Renal cortical epithelial cell (primary cell): ENCODE results near the gene VAMP5. TPM values are rescaled to one million over a fixed set of nuclear protein-coding genes. Genes with fewer than 3 reads are reported as not detected.
"Not testable (repeated sequence)": the region's sequence is repeated elsewhere in the genome, so short reads cannot be mapped to it uniquely, and the experiment has no call there.

Source experiments
- DNase-seq: peaks from one replicate; pipeline ENCODE4 v3.0.0-alpha.2; 2011; ENCODE audit warnings: low read depth
- total RNA-seq: library from RNA; depleted of rRNA; stranded (reverse); fragments of >200 nt; gene quantifications from 2 replicates; pipeline ENCODE4 v1.2.3, GENCODE V29; 2014

VAMP5 gene
- total RNA-seq, 1 donor from 2014 or later = 1.6 TPM

DNA sequence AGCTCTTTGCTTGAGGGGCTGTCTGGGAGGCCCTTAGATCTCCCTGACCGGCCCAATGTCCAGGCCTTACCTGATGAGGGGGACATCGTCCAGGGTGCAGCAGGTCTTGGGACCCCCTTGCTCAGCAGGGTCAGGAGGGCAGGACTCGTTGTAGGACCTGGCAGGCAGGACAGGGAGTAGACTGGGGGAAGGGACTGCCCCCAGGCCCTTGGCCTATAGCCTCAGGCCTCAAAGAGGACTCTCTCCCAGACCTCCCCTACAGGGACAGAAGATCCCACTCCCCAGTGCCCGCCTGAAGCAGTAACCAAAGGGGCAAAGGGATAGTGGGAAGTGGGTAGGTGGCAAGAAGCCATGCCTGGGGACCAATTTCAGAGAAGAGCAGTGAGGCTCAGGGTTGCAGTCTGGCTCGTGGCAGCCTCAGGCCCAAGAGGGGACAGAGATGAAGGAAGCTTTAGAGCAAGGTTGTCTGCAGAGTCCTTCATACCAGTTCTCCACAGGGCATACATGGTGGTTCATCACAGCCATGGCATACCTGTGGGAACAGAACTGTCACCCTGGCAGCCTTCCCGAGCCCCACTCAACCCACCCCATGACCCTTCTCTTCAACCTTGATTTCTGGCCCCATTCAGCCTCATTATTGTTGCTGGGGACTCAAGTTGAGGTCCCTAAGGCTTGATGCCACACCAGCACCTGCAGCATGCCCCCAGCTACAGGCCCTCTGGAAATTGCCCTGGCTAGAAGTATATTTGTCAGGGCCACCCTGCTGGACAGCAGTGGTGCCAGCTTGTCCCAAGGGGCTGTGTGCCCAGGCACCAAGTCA is 16.9 kb downstream of the VAMP5 start:
- no peak for DNase-seq

DNA sequence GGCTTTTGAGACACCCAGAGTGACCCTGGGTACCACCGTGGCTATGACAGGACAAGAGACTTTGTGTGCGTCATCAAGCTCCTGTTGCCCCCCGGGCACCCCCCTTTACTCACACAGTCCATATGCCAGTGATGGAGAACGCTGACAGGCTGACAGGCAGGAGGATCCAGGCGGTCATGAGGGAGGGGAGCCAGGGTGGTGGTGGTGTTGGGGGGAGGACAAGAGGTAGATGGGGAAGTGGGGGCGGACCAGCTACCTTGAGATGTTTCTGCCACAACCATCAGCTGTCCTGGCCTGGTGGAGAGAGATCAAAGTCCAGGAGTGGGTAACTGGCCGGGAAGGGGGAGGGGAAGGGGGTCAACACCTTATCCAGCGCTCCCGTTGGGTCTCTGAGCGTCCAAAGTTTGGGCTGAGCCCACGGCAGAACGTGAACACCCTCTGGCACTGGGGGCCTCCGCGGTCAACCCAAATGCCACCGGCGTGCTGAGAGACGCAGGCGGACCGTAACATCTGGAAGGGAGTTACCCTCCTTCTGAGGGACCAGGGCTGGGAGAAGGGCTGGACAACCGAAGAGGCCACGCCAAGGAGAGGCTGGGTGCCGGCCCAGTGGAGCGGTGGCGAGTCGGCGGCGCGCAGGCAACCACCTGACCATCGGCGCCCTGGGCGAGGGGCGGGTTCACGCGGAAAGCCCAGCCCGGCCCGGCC is 17.7 kb downstream of the VAMP5 start:
- no peak for DNase-seq

DNA sequence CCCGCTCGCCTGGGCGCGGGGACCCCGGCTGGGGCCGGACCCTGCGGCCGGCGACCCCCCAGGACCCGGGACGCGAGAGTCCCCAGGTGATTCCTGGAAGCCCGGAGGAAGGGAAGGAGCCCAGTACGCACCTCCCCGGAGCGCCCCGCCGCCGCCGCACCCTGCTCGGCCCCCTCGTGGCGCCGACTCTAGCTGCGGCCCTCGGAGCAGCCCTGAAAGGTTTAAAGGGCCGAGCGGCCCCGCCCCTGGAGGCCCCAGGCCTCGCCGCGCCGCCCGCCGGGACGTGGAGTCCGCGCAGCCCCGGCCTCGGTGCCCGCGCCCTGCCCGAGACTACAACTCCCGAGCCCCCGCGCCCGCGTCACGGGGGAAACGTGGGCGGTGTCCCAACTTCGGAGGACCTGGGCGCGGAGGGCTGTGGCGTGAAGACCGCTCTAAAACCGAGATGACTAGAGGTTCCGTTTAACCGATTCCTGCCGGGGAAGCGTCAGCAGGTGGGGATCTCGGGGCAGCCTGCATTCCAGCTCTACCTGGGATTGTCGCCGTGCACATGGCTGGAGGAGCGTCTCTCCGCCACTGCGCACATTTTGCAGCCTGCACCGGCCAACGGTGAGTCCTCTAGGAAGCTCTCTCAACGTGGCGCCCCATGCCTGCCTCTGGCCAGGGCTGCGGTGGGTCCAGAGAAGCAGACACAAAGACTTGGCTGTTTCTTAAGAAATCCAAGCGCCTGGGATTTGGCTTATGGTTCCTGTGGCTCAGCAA is 18.4 kb downstream of the VAMP5 start, which contains the start of gene TMEM150A:
Gene TMEM150A (minus strand): TSS at position 223 of the 759 bp plus-strand sequence. CDS start 750 bp downstream, outside the sequence.
- DNase-seq = peak; percentile 71

DNA sequence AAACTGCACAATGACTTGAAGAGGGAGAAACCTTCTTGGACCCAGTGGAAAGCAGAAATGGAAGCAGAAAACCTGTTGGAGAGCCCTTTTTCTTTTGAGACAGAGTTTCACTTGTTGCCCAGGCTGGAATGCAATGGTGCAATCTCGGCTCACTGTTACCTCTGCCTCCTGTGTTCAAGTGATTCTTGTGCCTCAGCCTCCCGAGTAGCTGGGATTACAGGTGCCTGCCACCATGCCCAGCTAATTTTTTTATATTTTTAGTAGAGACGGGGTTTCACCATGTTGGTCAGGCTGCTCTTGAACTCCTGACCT is 19.9 kb downstream of the VAMP5 start:
- not testable (repeated sequence) for DNase-seq

DNA sequence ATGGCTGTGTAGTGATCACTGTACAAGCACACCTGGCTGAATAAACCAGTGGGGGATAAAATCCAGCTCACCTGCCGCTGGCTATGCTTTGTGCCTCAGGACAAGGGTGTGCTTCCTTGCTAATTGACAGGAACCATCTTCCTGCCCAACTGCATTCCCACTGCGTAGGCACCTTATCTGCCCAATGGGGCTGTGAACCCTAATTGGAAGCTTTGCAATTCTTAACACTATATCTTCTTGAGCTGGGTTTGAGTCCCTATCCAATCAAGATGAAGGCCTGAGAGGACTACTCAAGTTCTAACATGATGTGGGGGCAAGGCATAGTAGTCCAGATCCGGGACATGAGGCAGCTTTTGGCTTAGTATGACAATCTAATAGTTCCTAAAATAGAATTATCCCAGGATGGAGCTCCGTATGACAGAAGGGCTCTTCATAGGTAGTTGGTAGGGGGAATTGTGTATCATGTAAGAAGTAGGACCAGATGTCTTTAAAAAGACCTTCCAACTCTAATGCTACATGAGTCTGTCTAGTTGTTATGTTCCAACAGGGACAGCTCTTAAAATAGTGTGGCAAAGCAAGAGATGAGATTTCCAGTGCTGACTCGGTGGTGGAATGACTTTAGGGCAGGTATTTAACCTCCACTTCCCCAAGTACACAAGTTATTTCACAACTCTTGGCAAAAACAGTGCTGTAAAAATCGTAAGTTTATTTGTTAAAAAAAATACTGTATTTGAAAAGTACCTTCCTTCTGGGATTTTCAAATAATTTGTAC is 20.5 kb downstream of the VAMP5 start:
- peak; percentile 62 for DNase-seq

DNA sequence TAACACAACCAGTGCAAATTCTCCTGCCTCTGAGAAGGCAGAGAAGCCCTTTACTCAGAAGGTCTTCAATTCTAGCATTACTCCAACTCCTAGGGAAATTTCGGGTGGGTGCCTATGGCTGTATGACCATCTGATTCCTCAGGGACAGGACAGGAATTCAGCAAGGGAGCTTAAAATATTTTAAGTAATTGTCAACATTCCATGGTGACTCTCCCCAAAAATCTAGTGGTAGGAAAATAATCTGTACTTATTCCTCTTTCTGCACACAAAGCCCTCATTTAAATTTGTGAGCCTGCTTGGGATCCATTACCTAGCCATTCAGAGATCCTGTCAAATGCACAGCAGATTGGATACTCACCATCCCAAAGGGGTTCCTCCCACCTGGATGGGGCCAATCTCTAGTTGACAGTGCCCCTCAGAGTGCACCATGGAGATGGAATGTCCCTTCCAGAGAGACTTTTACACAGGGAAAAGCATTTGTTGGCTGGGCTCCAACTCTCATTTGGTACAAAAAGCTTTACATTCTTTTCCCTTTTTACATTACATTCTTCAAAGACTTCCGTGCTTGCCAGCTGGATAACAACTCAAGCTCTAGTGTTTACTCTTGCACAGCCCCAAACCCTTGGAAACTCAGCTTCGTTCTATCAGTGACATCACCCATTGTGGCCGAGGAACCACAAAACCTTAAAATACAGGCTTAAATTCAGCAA is 21.3 kb downstream of the VAMP5 start:
- DNase-seq = peak; percentile 27

DNA sequence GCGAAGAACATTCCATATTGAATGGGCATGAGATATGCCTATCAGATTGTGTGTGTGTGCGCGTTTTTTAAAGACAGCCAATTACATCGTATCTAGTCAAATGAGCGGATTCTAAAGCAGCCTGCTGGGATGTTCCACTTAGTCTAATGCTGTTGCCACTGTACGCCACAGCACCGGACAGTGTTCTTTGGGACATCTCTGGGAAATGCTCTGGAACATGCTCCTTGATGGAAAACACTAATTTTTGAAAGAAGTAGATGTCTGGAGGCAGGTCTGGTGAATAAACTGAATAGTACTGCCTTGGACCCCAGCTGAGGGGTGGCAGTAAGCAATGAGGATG is 21.9 kb downstream of the VAMP5 start:
- no peak for DNase-seq

DNA sequence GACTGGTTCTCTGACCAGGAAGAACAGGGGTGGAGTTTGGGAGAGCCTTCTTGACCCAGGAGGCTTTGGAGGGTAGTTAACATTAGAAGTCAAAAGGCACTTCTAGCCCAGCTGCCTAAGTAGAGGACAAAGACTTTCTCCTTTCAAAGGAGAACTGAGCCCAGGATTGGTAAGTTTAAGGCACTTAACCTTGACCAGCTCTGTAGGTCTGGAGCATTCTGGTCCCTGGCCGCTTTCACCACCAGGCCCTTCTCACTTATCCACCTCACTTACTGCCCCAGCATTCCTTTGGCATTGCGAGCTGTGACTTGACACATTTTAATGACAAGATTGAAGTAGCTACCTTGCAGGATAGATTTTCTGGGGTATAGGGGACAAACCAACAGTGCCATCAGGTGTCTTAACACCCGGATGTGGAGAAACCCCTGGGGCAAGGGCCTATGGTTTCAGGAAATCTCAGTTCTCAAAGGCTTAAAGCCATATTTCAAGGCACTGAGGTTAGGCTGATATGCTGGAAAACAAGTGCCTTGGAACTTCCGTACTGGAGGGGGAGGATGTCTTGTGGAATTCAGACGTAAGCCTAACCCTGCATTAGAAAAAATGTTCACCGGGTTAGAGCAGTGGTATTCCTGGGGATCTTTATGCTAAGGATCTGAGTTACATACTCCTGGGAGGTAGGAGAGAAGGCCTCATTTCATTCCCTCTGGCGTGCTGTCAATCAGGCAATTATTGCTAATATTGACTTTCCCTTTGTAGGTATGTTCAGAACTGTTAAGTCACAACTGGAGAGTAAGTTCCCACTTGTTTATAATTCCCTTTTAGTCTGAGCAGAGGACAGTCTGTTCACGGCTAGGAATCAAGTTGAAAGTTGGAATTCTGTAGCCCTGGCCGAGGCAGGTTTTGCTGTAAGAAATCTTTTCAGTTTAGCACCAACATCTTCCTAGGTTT is 23.3 kb downstream of the VAMP5 start:
- peak; percentile 38 for DNase-seq

DNA sequence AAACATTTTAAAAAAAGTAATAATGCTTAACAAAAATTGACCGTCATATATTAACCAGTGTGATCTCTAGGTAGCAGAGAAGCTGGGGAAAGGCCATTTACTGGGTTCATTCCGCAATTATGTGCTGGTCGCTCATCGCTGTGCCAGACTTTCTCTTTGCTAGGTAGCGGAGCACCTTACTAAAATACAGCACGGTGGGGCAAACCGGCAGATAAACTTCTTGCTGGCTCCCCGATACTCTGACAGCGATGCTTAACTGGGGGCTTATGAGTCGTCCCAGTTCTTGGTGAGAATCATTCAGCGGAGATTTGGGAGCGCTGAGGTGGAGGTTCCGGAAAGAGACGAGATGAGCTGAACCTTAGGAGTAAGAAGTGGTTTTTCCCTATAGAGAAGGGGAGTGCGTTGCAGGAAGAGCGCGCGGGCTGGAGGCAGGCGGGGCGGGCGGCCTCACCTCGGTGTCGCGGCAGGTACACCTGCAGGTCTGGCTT is 27.0 kb downstream of the VAMP5 start:
- DNase-seq = no peak

DNA sequence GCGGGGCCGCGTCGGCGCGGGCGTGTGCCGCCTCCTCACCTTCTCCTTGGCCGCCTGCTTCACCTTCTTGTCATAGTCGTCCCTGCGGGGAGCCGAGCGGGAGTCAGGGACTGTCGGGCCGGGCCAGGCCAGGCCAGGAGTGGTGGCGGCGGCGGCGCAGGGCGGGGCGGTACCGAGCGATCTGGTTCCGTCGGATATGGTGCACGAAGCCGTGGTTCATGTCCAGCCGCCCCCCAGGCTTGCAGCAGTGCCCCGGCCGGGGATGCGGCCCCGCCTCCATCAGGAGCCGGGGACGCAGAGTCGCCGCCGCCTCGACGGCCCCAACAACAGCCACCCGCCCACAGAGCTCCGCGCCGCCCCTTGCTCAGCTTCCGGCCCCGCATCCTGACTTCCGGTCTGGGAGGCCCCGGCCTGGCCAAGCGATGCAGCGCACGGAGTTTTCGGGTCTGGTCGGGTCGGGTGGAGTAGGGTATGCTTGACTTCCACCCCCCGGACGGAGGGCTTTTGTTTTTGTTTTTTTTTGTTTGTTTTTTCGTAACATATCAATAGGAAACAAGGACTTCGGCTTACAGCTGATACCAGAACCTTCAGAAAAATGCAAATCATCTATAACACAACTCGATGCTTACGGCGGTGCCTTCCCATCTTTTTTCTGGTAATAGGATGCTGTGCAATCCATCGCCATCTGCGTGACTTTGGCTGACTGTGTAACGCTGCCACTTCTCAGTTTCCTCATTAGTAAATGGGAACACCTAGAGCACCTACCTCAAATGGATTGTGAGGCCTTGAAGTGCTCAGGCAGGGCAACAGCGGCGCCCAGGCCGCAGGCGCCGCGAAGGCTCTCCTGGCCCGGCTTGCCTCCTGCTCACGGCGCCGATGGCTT is 27.7 kb downstream of the VAMP5 start, which contains the start of gene C2orf68:
Gene C2orf68 (minus strand): TSS at position 362 of the 883 bp plus-strand sequence. CDS start 82 bp downstream, at position 280.
- DNase-seq = peak; percentile 60

DNA sequence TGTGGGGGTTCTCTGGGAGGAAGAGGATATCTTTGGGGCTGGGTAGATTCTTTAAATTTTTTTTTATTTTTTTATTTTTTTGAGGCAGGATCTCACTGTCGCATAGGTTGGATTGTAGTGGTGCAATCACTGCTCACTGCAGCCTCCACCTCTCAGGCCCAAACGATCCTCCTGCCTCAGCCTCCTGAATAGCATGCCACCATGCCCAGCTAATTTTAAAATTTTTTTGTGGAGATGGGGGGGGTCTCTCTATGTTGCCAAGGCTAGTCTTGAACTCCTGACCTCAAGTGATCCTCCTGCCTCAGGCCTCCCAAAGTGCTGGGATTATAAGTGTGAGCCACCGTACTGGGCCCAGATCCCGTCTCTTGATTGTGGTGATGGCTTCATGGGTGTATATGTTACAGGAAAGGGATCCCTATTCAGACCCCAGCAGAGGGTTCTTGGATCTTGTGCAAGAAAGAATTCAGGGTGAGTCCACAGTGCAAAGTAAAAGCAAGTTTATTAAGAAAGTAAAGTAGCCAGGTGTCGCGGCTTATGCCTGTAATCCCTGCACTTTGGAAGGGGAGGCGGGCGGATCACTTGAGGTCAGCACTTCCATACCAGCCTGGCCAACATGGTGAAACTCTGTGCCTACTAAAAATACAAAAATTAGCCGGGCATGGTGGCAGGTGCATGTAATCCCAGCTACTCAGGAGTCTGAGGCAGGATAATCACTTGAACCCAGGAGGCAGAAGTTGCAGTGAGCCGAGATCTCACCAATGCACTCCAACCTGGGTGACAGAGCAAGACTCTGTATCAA is 29.7 kb downstream of the VAMP5 start:
- DNase-seq = no peak

DNA sequence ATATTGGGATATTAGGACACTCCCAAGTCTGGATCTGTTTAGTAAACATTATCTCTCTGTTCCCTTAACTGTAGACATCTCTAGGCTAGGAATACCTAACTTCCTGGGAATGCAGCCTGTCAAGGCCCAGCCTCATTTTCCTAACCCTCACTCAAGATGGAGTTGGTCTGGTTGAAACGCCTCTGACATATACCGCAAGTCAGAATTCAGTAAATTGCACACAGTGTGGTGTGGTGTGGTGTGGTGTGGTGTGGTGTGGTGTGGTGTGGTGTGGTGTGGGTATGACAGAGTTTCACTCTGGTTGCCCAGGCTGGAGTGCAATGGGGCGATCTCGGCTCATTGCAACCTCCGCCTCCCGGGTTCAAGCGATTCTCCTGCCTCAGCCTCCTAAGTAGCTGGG is 30.5 kb downstream of the VAMP5 start:
- not testable (repeated sequence) for DNase-seq

DNA sequence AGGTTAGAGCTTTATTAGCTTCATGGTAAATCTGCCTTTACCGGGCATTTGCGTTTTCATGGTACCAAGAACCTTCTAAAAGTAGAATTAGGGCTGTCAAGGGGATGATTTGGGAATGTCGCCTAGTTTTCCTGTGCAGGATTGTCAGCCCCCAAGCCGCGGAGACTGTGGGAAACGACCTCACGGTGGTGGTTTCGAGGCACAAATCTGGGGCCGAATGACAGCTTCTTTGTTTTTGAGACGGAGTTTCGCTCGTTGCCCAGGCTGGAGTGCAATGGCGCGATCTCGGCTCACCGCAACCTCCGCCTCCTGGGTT is 31.1 kb downstream of the VAMP5 start:
- DNase-seq = no peak

DNA sequence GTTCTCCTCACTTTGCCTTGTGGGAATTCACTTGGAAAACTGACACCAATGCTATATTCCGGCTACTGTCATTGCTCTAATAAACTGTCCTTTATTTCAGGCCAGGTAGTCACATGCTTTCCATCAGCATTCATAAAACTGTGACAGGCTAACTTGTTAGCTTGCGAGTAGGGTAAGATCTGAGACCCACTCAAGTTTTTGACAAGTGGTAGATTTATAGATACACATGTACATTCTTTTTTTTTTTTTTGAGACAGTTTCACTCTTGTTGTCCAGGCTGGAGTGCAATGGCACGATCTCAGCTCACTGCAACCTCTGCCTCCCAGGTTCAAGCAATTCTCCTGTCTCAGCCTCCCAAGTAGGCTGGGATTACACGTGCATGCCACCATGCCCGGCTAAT is 33.5 kb downstream of the VAMP5 start:
- not testable (repeated sequence) for DNase-seq

DNA sequence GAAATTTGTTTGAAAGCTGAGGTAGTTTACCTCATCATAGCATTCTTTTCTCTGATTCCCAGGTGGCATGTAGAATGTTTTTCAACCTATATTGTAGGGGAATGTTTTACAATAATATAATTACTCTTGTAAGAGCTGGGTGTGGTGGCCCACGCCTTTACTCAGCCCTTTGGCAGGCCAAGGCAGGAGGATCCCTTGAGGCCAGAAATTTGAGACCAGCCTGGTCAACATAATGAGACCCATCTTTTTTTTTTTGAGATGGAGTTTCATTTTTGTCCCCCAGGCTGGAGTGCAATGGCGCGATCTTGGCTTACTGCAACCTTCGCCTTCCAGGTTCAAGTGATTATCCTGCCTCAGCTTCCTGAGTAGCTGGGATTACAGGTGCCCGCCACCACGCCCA is 35.4 kb downstream of the VAMP5 start:
- DNase-seq = no peak

DNA sequence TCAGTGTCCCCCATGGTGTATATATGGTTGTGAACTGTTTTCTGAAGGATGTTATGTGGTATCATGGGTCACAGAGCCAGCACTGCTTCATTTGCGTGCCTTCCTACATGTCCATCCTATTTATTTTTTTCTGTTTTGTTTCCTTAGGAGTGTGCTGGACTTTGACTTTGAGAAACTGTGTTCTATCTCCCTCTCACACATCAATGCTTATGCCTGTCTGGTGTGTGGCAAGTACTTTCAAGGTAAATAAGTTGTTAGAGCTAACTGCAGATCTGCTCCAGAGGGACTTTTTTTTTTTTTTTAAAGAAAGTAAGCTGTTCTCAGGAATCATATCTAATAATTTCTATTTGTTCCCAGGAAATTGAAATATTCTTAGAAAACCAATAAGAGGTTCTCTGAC is 37.1 kb downstream of the VAMP5 start:
- DNase-seq = no peak

DNA sequence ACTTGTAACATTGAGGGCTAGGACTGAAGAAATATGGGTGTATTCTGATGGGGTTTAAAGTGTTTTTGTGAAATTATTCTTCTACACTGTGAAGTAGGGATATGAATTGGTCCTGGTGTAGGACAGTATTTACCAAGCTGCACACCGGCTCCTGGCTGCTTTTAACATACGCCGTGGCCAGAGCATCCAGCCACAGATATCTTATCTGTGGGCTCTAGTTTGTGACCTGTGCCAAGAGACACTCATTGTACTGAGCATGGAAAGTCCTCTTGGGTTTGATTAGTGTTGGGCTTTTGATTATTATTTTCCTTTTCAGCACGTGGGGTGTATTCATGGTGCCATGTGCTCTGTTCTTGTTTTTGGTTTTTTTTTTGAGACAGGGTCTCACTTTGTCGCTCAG is 39.8 kb downstream of the VAMP5 start:
- no peak for DNase-seq

DNA sequence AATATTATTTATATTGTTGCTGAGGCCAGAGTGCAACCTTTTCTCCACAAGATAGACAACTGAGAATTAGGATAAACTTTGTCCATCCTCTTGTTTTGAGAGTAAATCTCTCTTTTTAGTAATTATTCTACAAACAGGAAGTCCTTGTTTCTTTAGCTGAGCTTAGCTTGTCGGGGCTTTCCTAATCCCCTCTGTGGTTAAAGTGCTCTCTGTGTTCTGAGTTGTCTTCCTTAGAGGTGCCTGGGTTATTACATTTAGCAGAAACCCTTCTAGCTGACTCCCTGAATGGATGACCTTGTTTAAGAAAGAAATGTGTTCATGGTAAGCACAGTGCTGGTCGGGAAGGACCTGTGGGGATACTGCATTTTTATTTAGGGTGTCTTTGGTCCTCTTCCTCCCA is 44.4 kb downstream of the VAMP5 start:
- no peak for DNase-seq
